ENCODE data around the gene PCNX4.

PCNX4 gene

GRCh38 chr14:60210703-60211102 lies 119.0 kb downstream of the PCNX4 start:
- DNase-seq, result no peak

- DNase-seq, result peak; percentile 21
These were observed 119.4 kb downstream of the PCNX4 start for GRCh38 chr14:60211153-60211552.

GRCh38 chr14:60212503-60213371 lies 121.0 kb downstream of the PCNX4 start:
- DNase-seq, result no peak

GRCh38 chr14:60214003-60214402 lies 122.3 kb downstream of the PCNX4 start:
- DNase-seq, result no peak

- no peak for DNase-seq
These were observed 122.8 kb downstream of the PCNX4 start for GRCh38 chr14:60214415-60215126.

GRCh38 chr14:60215127-60215444 lies 123.4 kb downstream of the PCNX4 start:
- no peak for DNase-seq

- no peak for DNase-seq
These were observed 124.0 kb downstream of the PCNX4 start for GRCh38 chr14:60215520-60216420.

- DNase-seq, result no peak
These were observed 126.0 kb downstream of the PCNX4 start for GRCh38 chr14:60217713-60218112.
